Vagina (tissue), 2 donors: Measurements from ENCODE around the gene NT5C1B. TPM values are rescaled to one million over a fixed set of nuclear protein-coding genes. Genes with fewer than 3 reads are reported as not detected.

ENCODE experiments used
- DNase-seq, 2 donors: peaks; one replicate each; pipeline ENCODE4 v3.0.0-alpha.2; 2017; ENCODE audit errors: extremely low spot score in 2 of 2
- H3K27ac ChIP-seq: fragments of 200-600 bp; sonication (generic); one replicate; pipeline ENCODE4 v1.5.1; 2019
- H3K27me3 ChIP-seq: fragments of 200-600 bp; sonication (generic); one replicate; pipeline ENCODE4 v1.5.1; 2019
- H3K36me3 ChIP-seq, 2 donors: fragments of 200-600 bp; sonication (generic); one replicate each; pipeline ENCODE4 v1.5.1; 2017 to 2019
- H3K4me1 ChIP-seq: fragments of 200-600 bp; sonication (generic); one replicate; pipeline ENCODE4 v1.5.1; 2019
- H3K4me3 ChIP-seq, 2 donors: fragments of 200-600 bp; sonication (generic); 1 replicate in 1 of 2; 2 replicates in 1 of 2; pipeline ENCODE4 v1.5.1; 2016 to 2019
- H3K9me3 ChIP-seq: fragments of 200-600 bp; sonication (generic); one replicate; pipeline ENCODE4 v1.5.1; 2019
- POLR2A ChIP-seq, 2 donors: fragments of 450-650 bp; IDR thresholded peaks; one replicate each; pipeline ENCODE4 v1.6.1; 2017; ENCODE audit warnings: antibody characterized with exemption in 2 of 2, mild to moderate bottlenecking in 2 of 2, moderate library complexity in 2 of 2
- POLR2AphosphoS5 ChIP-seq, 2 donors: sonication (generic); formaldehyde crosslinking; IDR thresholded peaks; one replicate each; pipeline ENCODE4 v1.9.0; 2017; ENCODE audit warnings: antibody characterized with exemption in 2 of 2, mild to moderate bottlenecking in 2 of 2, low read depth in 1 of 2; ENCODE audit not compliant: insufficient read depth in 1 of 2
- intact Hi-C: fragments of 100-400 bp; cut with DNase I; formaldehyde crosslinking; loops from one replicate; pipeline ENCODE4 v1.15.1; 2023
- total RNA-seq: library from RNA; depleted of rRNA; stranded (reverse); fragments of >200 nt; gene quantifications from one replicate; pipeline ENCODE4 v1.2.3, GENCODE V29; 2016
- TF ChIP-seq, protein P1 (sequence below), 3 experiments: fragments of 450-650 bp in 2 of 3; fragments of 200-600 bp in 1 of 3; sonication (generic) in 1 of 3; IDR thresholded peaks; one replicate each; pipeline ENCODE4 v1.5.1; 2017 to 2019; ENCODE audit warnings: antibody characterized with exemption in 3 of 3, mild to moderate bottlenecking in 2 of 3, moderate library complexity in 2 of 3

Gene NT5C1B
- total RNA-seq, 1 donor from 2014 or later, result not detected

DNA sequence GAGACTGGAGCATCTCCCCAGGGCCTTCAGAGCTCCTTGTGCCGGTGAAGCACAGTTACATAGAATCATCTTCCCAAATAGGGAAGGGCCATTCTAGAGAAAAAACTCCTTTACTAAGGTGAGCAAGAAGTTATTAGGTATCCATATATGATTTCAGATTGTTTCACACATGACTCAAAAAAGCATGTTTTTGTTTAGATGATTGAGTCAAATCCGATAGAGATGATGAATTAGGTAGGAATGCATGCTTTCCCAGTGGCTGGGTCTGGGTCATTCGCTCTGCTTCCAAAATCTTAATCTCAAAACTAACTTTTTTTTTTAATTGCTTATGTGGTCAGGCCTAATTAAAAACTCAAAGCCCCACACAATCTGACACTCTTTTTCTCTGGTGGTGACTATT is 3.8 kb downstream of the NT5C1B start:
- intact Hi-C loops, result no loop called here
- no peak for DNase-seq
- no peaks in the 10 kb centered on the region for H3K9me3 ChIP-seq
- H3K36me3 ChIP-seq, result no peaks in the 10 kb centered on the region
- H3K4me3 ChIP-seq, result no peak overlapping the region
- no peaks in the 10 kb centered on the region for H3K4me1 ChIP-seq
- no peak overlapping the region for H3K27ac ChIP-seq
- TF ChIP-seq, protein P1, sequence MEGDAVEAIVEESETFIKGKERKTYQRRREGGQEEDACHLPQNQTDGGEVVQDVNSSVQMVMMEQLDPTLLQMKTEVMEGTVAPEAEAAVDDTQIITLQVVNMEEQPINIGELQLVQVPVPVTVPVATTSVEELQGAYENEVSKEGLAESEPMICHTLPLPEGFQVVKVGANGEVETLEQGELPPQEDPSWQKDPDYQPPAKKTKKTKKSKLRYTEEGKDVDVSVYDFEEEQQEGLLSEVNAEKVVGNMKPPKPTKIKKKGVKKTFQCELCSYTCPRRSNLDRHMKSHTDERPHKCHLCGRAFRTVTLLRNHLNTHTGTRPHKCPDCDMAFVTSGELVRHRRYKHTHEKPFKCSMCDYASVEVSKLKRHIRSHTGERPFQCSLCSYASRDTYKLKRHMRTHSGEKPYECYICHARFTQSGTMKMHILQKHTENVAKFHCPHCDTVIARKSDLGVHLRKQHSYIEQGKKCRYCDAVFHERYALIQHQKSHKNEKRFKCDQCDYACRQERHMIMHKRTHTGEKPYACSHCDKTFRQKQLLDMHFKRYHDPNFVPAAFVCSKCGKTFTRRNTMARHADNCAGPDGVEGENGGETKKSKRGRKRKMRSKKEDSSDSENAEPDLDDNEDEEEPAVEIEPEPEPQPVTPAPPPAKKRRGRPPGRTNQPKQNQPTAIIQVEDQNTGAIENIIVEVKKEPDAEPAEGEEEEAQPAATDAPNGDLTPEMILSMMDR (IDR thresholded peaks at IDR 0.05), result no peak
- TF ChIP-seq POLR2A (IDR thresholded peaks at IDR 0.05) (no peak), POLR2AphosphoS5 (IDR thresholded peaks at IDR 0.05; ENCODE audit: insufficient read depth in 1 of 2, low read depth in 1 of 2) (no peak)
- H3K27me3 ChIP-seq, result no peaks in the 10 kb centered on the region

DNA sequence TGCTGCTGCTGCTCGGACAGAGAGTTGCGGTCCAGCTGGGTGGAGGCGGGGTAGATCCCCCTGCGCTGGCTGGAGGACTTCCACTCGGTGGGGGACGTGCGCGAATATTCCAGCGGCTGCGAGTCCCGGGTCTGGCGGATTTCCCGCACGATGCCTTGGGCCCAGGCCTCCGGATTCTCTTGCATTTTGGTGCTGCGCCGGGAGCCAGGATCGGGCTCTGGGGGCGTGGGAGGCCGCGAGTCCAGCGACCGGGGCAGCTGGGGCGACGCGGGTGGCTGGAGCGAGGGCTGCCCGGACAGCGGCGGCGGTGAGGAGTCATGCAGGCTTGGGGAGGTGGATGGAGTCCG is 4.8 kb downstream of the NT5C1B start:
- Histone ChIP-seq H3K36me3 (no peaks in the 10 kb centered on the region), H3K27ac (no peak overlapping the region), H3K4me3 (no peak overlapping the region), H3K4me1 (no peaks in the 10 kb centered on the region), H3K27me3 (no peaks in the 10 kb centered on the region), H3K9me3 (no peaks in the 10 kb centered on the region)
- TF ChIP-seq POLR2A (IDR thresholded peaks at IDR 0.05) (no peak), POLR2AphosphoS5 (IDR thresholded peaks at IDR 0.05; ENCODE audit: insufficient read depth in 1 of 2, low read depth in 1 of 2) (no peak)
- TF ChIP-seq, protein P1 (IDR thresholded peaks at IDR 0.05), result no peak
- DNase-seq, result no peak
- intact Hi-C loops, result no loop called here

DNA sequence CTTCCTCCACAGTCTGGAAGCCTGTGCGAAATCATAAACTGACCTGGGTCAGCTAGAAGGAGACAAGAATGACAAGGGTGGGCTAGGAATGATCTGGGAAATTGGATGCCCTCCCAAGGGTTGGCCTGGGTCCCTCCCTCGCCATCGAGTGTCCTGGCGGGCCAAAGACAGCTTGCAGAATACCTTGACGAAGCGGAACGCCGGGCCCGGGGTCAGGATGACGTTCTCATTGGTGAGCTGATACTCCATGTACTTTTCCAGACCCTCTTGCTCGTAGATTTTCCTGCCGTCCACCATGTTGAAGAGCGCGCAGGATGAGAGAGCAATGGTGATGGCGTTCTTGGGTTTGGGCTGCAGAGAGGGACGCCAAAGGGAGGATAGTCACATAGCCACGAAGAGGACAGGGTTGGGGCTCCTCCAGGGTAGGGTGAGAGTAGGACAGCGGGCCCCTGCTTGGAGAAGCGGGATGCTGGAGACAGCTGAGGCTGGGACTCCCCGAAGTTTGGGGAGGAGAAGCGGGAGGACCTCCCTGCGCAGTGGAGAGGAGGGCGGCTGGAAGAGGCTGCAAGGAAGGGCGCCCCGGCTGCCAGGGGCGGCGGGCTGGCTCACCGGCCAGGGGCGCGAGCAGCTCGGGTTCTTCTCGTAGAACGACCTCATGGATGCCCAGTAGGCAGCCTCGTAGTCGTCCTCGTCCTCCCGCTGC is 5.3 kb downstream of the NT5C1B start:
- intact Hi-C loops, result no loop called here
- no peaks in the 10 kb centered on the region for H3K36me3 ChIP-seq
- TF ChIP-seq POLR2A (IDR thresholded peaks at IDR 0.05) (no peak), POLR2AphosphoS5 (IDR thresholded peaks at IDR 0.05; ENCODE audit: insufficient read depth in 1 of 2, low read depth in 1 of 2) (no peak)
- TF ChIP-seq, protein P1 (IDR thresholded peaks at IDR 0.05), result no peak
- H3K27ac ChIP-seq, result no peak overlapping the region
- H3K9me3 ChIP-seq, result no peaks in the 10 kb centered on the region
- H3K27me3 ChIP-seq, result no peaks in the 10 kb centered on the region
- DNase-seq, result no peak
- no peak overlapping the region for H3K4me3 ChIP-seq
- H3K4me1 ChIP-seq, result no peaks in the 10 kb centered on the region

DNA sequence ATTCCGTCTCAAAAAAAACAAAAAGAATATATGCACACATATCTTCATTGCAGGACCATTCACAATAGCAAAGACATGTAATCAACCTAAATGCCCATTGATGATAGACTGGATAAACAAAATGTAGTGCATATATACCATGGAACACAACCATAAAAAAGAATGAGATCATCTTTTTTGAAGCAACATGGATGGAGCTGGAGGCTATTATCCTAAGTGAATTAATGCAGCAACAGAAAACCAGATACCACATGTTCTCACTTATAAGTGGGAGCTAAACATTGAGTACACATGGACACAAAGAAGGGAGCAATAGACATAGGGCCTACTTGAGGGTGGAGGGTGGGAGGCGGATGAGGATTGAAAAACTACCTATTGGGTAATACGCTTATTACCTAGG is 8.8 kb downstream of the NT5C1B start:
- DNase-seq, result no peak
- Histone ChIP-seq H3K4me1 (no peaks in the 10 kb centered on the region), H3K27ac (no peak overlapping the region), H3K9me3 (no peaks in the 10 kb centered on the region), H3K4me3 (no peak overlapping the region), H3K36me3 (no peaks in the 10 kb centered on the region), H3K27me3 (no peaks in the 10 kb centered on the region)
- intact Hi-C loops, result no loop called here
- TF ChIP-seq POLR2AphosphoS5 (IDR thresholded peaks at IDR 0.05; ENCODE audit: insufficient read depth in 1 of 2, low read depth in 1 of 2) (no peak), POLR2A (IDR thresholded peaks at IDR 0.05) (no peak)
- TF ChIP-seq, protein P1 (IDR thresholded peaks at IDR 0.05), result no peak

DNA sequence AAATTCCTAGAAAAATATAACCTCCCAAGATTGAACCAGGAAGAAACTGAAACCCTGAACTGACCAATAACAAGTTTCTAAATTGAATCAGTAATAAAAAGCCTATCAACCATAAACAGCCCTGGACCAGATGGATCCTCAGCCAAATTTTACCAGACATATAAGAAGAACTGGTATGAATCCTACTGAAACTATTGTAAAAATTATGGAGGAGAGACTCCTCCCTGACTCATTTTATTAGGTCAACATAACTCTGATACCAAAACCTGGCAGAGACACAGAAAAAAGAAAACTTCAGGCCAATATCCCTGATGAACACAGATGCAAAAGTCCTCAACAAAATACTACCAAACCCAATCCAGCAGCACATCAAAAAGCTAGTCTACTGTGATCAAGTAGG is 11.3 kb downstream of the NT5C1B start:
- Histone ChIP-seq H3K36me3 (no peaks in the 10 kb centered on the region), H3K4me3 (no peak overlapping the region), H3K27ac (no peak overlapping the region), H3K9me3 (no peaks in the 10 kb centered on the region), H3K27me3 (no peaks in the 10 kb centered on the region), H3K4me1 (no peaks in the 10 kb centered on the region)
- DNase-seq, result no peak
- intact Hi-C loops, result no loop called here
- TF ChIP-seq, protein P1 (IDR thresholded peaks at IDR 0.05), result no peak
- TF ChIP-seq POLR2AphosphoS5 (IDR thresholded peaks at IDR 0.05; ENCODE audit: insufficient read depth in 1 of 2, low read depth in 1 of 2) (no peak), POLR2A (IDR thresholded peaks at IDR 0.05) (no peak)
